Lung (tissue), 12 donors: ENCODE results near the gene SEC14L1. TPM values are rescaled to one million over a fixed set of nuclear protein-coding genes. Genes with fewer than 3 reads are reported as not detected.

Experiments
- ATAC-seq: fragments of 200-7000 bp; cut with Tn5 transposase; one replicate; pipeline ENCODE4 v1.9.1; 2020; ENCODE audit warnings: moderate number of reproducible peaks; ENCODE audit not compliant: insufficient read depth, low FRiP score
- DNase-seq, 3 donors: peaks; one replicate each; pipeline ENCODE4 v3.0.0-alpha.2; 2013 to 2017
- H3K27ac ChIP-seq, 2 donors: one replicate each; pipeline ENCODE4 v1.5.1; 2013; ENCODE audit warnings: mild to moderate bottlenecking in 2 of 2, moderate library complexity in 2 of 2, control low read depth in 1 of 2, inconsistent platforms in 1 of 2, low read depth in 1 of 2, low read length in 1 of 2
- H3K27me3 ChIP-seq, 3 donors: one replicate each; pipeline ENCODE4 v1.5.1; 2013; ENCODE audit warnings: low read length in 2 of 3; ENCODE audit not compliant: control insufficient read depth in 3 of 3, insufficient read depth in 3 of 3
- H3K36me3 ChIP-seq, 4 donors: one replicate each; pipeline ENCODE4 v1.5.1; 2013; ENCODE audit warnings: low read length in 4 of 4, mild to moderate bottlenecking in 1 of 4, moderate library complexity in 1 of 4; ENCODE audit not compliant: control insufficient read depth in 4 of 4, insufficient read depth in 4 of 4
- H3K4me1 ChIP-seq, 5 donors: one replicate each; pipeline ENCODE4 v1.5.1; 2013; ENCODE audit warnings: low read length in 5 of 5, mild to moderate bottlenecking in 2 of 5, moderate library complexity in 1 of 5; ENCODE audit not compliant: control insufficient read depth in 5 of 5, insufficient read depth in 5 of 5
- H3K4me3 ChIP-seq: one replicate; pipeline ENCODE4 v1.5.1; 2013; ENCODE audit warnings: mild to moderate bottlenecking, control low read depth, moderate library complexity
- H3K9ac ChIP-seq, 2 donors: one replicate each; pipeline ENCODE4 v1.5.1; 2013; ENCODE audit warnings: low read length in 2 of 2, control low read depth in 1 of 2; ENCODE audit not compliant: insufficient read depth in 1 of 2
- H3K9me3 ChIP-seq, 4 donors: one replicate each; pipeline ENCODE4 v1.5.1; 2013; ENCODE audit warnings: low read length in 3 of 4, mild to moderate bottlenecking in 1 of 4, moderate library complexity in 1 of 4; ENCODE audit not compliant: control insufficient read depth in 4 of 4, insufficient read depth in 3 of 4
- CTCF ChIP-seq: IDR thresholded peaks from 2 replicates; pipeline ENCODE4 v1.5.1; 2012; ENCODE audit warnings: mild to moderate bottlenecking; ENCODE audit errors: control extremely low read depth, extremely low read depth
- WGBS, 2 donors: extraction: QIAGEN DNeasy Blood & Tissue Kit; methylation state at CpG; one replicate each; pipeline ENCODE4 v1.1.7; 2013; 5-methylcytosine and 5-hydroxymethylcytosine counted together
- polyA plus RNA-seq, 2 donors: library from polyadenylated mRNA; stranded (reverse); fragments of 200-250 nt; gene quantifications; one replicate each; pipeline ENCODE4 v1.2.1, GENCODE V29; 2013
- total RNA-seq, 2 donors: library from RNA; depleted of rRNA in 1 of 2; stranded (reverse); fragments of >200 nt in 1 of 2; gene quantifications; one replicate each; pipeline ENCODE4 v1.2.1, GENCODE V29; 2014 to 2021
- donor health status: control.
- donor health status: control.
- donor health status: Bipolar disorder and iron deficiency.
- donor health status: healthy.
- donor health status: DM: yes; HTN: yes; CAD: no.

The SEC14L1 gene
- total and polyA plus RNA-seq, 4 donors: 41.6 to 171 (median 135) TPM

GRCh38 chr17:77213778-77214132 lies 73.0 kb downstream of the SEC14L1 start:
- ATAC-seq (no peak), DNase-seq (no peak)
- WGBS, 2 donors: 94 to 96% methylated on average over 16 to 17 of the region's 17 CpGs
- Histone ChIP-seq H3K4me1 (peaks cover 0 to 5% (median 0%) of the 10 kb centered on the region in 5 donors), H3K36me3 (peaks cover 14 to 60% (median 44%) of the 10 kb centered on the region in 4 donors), H3K9me3 (no peaks in the 10 kb centered on the region), H3K27me3 (no peaks in the 10 kb centered on the region), H3K27ac (no peak overlapping the region), H3K9ac (no peak overlapping the region), H3K4me3 (no peak overlapping the region)
- TF ChIP-seq CTCF: no peak

- Histone ChIP-seq H3K27me3 (no peaks in the 10 kb centered on the region), H3K4me3 (no peak overlapping the region), H3K9me3 (no peaks in the 10 kb centered on the region), H3K9ac (no peak overlapping the region), H3K4me1 (peaks cover 0 to 5% (median 0%) of the 10 kb centered on the region in 5 donors), H3K36me3 (peaks cover 10 to 62% (median 40%) of the 10 kb centered on the region in 4 donors), H3K27ac (no peak overlapping the region)
- DNase-seq: no peak
- WGBS, 2 donors: 82 to 93% methylated on average over 12 of the region's 12 CpGs
- TF ChIP-seq CTCF: no peak
- ATAC-seq: no peak
Observed at GRCh38 chr17:77214328-77214727, 73.6 kb downstream of the SEC14L1 start.

- 60 to 62% methylated on average over 11 of the region's 11 CpGs for WGBS, 2 donors
- Histone ChIP-seq H3K9me3 (no peaks in the 10 kb centered on the region), H3K4me3 (no peak overlapping the region), H3K9ac (no peak overlapping the region), H3K27ac (no peak overlapping the region), H3K27me3 (no peaks in the 10 kb centered on the region), H3K36me3 (peaks cover 10 to 60% (median 38%) of the 10 kb centered on the region in 4 donors), H3K4me1 (peaks cover 0 to 5% (median 0%) of the 10 kb centered on the region in 5 donors)
- DNase-seq (peak; percentile 69 to 81 (median 71)), ATAC-seq (peak; percentile 23)
- TF ChIP-seq CTCF: peak; percentile 46
Observed at GRCh38 chr17:77214743-77215142, 74.0 kb downstream of the SEC14L1 start.

- ATAC-seq: no peak
- peaks cover 0 to 5% (median 0%) of the 10 kb centered on the region in 5 donors for H3K4me1 ChIP-seq
- no peaks in the 10 kb centered on the region for H3K27me3 ChIP-seq
- no peak overlapping the region for H3K9ac ChIP-seq
- no peak for DNase-seq
- H3K4me3 ChIP-seq: no peak overlapping the region
- no peaks in the 10 kb centered on the region for H3K9me3 ChIP-seq
- WGBS, 2 donors: 85 to 92% methylated on average over 16 of the region's 16 CpGs
- TF ChIP-seq CTCF: no peak
- peak overlapping the region in 1 of 2 donors; percentile 14 for H3K27ac ChIP-seq
- peaks cover 10 to 58% (median 36%) of the 10 kb centered on the region in 4 donors for H3K36me3 ChIP-seq
Observed at GRCh38 chr17:77215281-77215680, 74.5 kb downstream of the SEC14L1 start.
